Subcutaneous adipose tissue (tissue), 4 donors: ENCODE results near the gene MEGF9. TPM values are rescaled to one million over a fixed set of nuclear protein-coding genes. Genes with fewer than 3 reads are reported as not detected.

ENCODE experiments used
- total RNA-seq, 4 donors: library from RNA; depleted of rRNA; stranded (reverse); fragments of >200 nt; gene quantifications; one replicate each; pipeline ENCODE4 v1.1.0, GENCODE V29; 2016
- TF ChIP-seq, protein P1 (sequence below): fragments of 450-650 bp; IDR thresholded peaks from one replicate; pipeline ENCODE4 v1.5.1; 2016; ENCODE audit warnings: low read depth, mild to moderate bottlenecking, control low read depth, antibody characterized with exemption, moderate library complexity

MEGF9 gene
- total RNA-seq, 4 donors from 2014 or later: 33.7 to 55.1 (median 41.8) TPM

DNA sequence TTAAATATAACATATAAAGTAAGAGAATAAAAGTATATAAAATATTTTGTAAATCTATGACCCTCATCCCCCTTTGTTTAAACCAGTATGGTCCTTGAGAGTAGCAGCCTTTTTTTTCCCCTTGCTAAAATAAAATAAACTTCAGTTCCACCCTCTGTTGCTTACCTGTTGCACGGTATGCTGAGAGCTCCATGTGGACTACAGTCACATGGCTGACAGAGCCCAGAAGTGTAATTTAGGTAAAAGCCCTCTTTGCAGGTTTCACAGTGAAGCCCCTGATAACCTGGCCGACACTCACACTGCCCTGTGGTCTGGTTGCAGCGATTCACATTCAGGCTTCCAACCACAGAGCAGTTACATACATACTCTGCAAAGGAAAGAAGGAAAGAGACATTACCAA, 55.1 kb downstream of the MEGF9 start:
- TF ChIP-seq, protein P1, sequence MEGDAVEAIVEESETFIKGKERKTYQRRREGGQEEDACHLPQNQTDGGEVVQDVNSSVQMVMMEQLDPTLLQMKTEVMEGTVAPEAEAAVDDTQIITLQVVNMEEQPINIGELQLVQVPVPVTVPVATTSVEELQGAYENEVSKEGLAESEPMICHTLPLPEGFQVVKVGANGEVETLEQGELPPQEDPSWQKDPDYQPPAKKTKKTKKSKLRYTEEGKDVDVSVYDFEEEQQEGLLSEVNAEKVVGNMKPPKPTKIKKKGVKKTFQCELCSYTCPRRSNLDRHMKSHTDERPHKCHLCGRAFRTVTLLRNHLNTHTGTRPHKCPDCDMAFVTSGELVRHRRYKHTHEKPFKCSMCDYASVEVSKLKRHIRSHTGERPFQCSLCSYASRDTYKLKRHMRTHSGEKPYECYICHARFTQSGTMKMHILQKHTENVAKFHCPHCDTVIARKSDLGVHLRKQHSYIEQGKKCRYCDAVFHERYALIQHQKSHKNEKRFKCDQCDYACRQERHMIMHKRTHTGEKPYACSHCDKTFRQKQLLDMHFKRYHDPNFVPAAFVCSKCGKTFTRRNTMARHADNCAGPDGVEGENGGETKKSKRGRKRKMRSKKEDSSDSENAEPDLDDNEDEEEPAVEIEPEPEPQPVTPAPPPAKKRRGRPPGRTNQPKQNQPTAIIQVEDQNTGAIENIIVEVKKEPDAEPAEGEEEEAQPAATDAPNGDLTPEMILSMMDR: no peak

DNA sequence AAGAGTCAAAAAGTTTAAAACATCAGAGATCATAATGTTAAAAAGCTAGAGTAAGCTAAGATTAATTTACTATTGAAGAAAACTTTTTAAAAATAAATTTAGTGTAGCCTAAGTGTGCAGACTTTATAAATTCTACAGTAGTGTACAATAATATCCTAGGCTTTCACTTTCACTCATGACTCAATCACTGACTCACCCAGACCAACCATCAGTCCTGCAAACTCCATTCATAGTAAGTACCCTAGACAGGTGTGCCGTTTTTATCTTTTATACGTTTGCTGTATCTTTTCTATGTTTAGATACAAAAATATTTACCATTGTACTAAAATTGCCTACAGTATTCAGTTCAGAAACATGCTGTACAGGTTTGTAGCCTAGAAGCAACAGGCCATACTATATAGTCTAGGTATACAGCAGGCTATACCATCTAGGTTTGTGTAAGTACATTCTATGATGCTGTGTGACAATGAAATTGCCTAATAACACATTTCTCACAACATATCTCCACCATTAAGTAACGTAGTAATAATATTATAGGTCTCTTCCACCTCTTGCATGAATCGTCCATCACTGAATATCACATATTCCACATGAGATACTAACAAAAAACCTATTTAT, 59.2 kb downstream of the MEGF9 start:
- TF ChIP-seq, protein P1: no peak

DNA sequence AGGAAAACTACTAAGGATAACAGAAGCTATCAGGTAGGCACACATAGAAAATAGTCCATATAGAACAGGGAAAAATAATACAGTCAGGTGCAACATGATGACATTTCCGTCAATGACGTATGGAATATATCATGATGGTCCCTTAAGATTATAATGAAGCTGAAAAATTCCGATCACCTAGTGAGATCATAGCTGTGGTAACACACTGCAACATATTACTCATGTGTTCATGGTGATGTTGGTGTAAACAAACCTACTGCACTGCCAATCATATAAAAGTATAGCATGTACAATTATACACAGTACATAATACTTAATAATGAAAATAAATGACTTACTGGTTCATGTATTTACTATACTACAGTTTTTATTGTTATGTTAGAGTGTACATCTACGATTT, 60.0 kb downstream of the MEGF9 start:
- TF ChIP-seq, protein P1: no peak

DNA sequence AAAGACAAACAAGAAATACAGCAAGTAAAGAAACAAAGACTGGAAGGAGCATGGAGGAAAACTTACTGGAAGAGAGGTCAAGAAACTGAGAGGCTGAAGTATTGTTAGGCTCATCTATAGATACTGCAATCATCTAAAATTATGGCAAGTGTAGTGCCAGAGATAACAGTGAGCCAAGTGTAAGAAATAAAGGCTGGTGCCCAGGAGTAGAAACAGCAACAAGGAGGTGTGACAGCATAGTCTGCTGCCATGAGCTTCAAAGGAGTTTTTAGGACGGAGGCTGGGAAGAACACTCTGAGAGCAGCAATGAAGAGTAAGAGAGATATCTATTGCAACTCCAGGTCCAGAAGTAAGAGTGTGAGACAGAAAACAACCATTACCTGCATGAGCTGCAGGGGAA, 60.5 kb downstream of the MEGF9 start:
- TF ChIP-seq, protein P1: no peak

DNA sequence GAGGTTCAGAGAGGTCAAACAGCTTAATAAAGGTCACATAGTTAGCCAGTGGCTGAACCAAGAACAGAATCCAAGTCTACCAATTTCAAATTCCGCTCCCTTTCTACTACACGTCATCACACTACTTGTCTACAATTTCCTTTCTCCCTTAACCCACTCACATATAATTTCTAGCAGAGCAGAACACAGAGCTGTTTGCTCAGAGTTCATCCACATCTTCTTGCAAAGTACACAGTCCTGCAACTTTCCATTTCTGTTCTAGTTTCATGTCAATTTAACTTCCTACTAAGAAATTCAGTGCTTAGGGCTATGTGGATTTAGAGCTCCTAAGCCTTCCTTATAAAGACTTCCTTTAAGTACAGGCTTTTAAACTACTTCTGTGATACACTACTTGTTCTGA, 61.3 kb downstream of the MEGF9 start:
- TF ChIP-seq, protein P1: no peak

DNA sequence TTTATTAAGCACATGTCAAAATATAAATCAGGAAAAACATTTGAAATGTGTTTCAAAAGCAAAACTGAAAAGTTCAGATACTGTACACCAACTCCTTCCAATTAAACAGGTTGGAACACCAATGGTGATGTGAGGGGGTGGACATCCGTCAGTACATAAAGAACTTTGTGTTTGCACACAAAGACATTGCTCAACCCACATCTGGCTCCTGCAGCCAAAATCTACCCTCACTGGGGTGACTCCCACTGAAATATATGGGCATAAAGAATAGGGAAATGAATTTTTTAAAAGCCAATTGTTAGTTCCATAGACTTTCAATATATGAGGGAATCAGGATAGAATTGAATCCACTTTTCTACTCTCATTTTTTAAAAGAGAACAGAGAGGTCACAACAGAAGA, 63.9 kb downstream of the MEGF9 start:
- TF ChIP-seq, protein P1: no peak

DNA sequence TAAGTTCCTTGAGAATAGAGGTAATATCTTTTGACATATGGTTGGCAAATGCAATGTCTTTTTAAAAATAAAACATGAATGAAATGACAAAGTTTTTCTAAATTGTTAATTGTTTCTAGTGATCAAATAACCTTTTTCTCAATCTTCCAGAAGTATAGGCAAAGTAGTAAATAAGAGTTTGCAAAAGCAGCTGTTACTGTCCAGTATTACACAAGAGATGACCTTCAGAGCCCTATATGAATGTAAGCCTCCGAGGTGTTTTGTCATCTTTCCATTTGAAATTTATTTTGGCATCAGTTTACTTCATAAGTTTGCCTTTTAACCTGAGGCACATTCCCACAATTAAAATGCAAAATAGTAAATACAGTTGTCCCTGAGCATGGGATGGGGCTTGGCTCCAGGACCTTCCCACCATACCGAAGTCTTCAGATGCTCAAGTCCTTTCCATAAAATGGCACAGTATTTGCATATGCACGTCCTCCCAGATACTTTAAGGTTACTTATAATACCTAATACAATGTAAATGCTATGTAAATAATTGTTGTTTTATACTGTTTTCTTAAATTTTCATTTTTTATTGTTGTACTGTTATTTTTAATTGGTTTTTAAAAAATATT, 65.6 kb downstream of the MEGF9 start:
- TF ChIP-seq, protein P1: no peak
